ENCODE results near the gene TMEM225B.
A peak's percentile ranks its signal among the peaks of the same experiment; 100 is the strongest.

TMEM225B gene

DNA sequence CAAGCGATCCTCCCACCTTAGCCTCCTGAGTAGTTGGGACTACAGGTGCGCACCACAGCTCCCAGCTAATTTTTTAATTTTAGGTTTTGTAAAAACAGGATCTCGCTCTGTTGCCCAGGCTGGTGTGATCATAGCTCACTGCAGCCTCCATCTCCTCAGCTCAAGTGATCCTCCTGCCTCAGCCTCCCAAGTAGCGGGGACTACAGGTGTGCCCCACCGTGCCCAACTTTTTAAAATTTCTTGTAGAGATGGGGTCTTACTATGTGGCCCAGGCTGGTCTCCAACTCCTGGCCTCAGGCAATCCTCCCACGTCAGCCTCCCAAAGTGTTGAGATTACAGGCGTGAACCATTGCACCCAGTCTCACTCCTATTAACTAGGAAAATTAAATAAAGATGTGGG, 7.5 kb downstream of the TMEM225B start:
- Mint-ChIP-seq H3K4me1 (ENCODE audit: low read depth) (no peaks in the 10 kb centered on the region), H3K27me3 (no peaks in the 10 kb centered on the region), H3K9me3 (no peaks in the 10 kb centered on the region), H3K4me3 (no peak overlapping the region), H3K36me3 (ENCODE audit: low read depth) (no peaks in the 10 kb centered on the region), H3K27ac (no peak overlapping the region)
- DNase-seq: no peak

DNA sequence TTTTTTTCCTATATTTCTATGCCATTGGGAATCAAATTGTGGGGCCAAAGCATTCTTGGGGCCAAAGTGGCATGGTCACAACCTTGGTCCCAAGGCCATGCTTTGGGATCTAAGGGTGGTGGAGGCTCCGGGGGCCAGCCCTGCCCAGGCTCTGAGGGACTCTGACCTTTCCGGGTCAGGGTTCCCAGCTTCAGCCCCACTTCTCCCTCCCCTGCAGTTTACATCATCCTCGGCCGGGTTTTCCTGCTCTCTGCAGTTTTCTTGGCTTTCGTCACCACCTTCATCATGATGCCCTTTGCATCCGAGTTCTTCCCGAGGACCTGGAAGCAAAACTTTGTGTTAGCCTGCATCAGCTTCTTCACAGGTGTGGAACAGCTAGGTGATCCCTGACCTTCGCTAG, 8.5 kb downstream of the TMEM225B start:
- H3K4me3 Mint-ChIP-seq: no peak overlapping the region
- no peaks in the 10 kb centered on the region for H3K27me3 Mint-ChIP-seq
- no peaks in the 10 kb centered on the region for H3K9me3 Mint-ChIP-seq
- no peaks in the 10 kb centered on the region for H3K36me3 Mint-ChIP-seq (ENCODE audit: low read depth)
- no peak for DNase-seq
- no peaks in the 10 kb centered on the region for H3K4me1 Mint-ChIP-seq (ENCODE audit: low read depth)
- H3K27ac Mint-ChIP-seq: no peak overlapping the region

DNA sequence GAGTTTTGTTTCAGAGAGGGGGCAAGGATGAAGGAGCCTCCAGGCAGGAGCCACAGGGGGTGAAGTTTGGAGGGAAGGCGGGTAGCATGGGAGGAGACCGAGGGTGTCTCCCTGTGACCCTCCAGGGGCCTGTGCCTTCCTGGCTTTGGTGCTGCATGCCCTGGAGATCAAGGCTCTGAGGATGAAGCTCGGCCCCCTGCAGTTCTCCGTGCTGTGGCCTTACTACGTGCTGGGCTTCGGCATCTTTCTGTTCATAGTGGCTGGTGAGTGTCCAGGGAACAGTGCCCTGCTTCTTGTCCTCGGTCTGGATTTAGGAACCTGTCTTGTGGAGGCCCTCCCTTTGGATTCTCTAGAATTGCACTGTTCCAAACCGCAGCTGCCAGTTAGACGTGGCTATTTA, 9.5 kb downstream of the TMEM225B start:
- Mint-ChIP-seq H3K27ac (no peak overlapping the region), H3K27me3 (no peaks in the 10 kb centered on the region), H3K36me3 (ENCODE audit: low read depth) (no peaks in the 10 kb centered on the region), H3K4me1 (ENCODE audit: low read depth) (no peaks in the 10 kb centered on the region), H3K4me3 (no peak overlapping the region), H3K9me3 (no peaks in the 10 kb centered on the region)
- DNase-seq: no peak

DNA sequence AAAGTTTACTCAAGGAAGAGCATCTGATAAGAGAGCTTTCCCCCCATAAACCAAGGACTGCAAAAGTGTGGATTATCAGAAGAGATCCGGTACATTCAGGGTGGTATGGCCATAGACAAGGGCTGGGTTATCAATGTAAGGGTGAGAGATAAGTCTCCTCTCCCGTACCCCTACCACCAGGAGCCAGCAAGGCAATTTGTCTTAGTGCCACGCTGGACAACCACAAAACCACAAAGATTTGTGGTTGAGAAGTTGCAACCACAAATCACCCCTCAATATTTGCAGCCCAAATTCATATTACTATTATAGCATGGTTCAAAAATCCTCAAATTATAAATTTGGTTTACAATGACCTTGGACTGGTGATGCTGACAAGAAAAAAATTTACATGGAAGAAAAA, 16.4 kb downstream of the TMEM225B start:
- H3K4me3 Mint-ChIP-seq: no peak overlapping the region

DNA sequence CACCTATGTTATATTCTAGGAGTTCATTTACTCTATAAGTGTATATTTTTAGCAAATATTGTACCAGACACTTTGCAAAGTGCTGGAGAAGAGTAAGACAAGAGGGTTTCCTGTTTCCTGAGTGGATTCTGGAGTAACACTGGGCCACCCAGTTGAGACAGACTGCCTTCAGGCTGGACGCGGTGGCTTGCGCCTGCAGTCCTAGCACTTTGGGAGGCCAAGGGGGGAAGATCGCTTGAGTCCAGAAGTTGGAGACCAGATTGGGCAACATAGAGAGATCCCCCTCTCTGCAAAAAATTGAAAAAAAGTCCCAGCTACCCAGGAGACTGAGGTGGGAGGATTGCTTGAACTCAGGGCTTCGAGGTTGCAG, 17.9 kb downstream of the TMEM225B start:
- peaks cover 52% of the 10 kb centered on the region for H3K4me1 Mint-ChIP-seq (ENCODE audit: low read depth)
- peak overlapping the region; percentile 93 for H3K4me3 Mint-ChIP-seq
- H3K9me3 Mint-ChIP-seq: no peaks in the 10 kb centered on the region
- no peaks in the 10 kb centered on the region for H3K27me3 Mint-ChIP-seq
- DNase-seq: no peak
- H3K36me3 Mint-ChIP-seq (ENCODE audit: low read depth): peaks cover 47% of the 10 kb centered on the region
- peak overlapping the region; percentile 96 for H3K27ac Mint-ChIP-seq

More for the DNA sequence above, 16.4 kb downstream of the TMEM225B start:
- Mint-ChIP-seq H3K27me3 (no peaks in the 10 kb centered on the region), H3K27ac (no peak overlapping the region), H3K36me3 (ENCODE audit: low read depth) (peaks cover 32% of the 10 kb centered on the region), H3K9me3 (no peaks in the 10 kb centered on the region), H3K4me1 (ENCODE audit: low read depth) (peaks cover 38% of the 10 kb centered on the region)
- DNase-seq: no peak

DNA sequence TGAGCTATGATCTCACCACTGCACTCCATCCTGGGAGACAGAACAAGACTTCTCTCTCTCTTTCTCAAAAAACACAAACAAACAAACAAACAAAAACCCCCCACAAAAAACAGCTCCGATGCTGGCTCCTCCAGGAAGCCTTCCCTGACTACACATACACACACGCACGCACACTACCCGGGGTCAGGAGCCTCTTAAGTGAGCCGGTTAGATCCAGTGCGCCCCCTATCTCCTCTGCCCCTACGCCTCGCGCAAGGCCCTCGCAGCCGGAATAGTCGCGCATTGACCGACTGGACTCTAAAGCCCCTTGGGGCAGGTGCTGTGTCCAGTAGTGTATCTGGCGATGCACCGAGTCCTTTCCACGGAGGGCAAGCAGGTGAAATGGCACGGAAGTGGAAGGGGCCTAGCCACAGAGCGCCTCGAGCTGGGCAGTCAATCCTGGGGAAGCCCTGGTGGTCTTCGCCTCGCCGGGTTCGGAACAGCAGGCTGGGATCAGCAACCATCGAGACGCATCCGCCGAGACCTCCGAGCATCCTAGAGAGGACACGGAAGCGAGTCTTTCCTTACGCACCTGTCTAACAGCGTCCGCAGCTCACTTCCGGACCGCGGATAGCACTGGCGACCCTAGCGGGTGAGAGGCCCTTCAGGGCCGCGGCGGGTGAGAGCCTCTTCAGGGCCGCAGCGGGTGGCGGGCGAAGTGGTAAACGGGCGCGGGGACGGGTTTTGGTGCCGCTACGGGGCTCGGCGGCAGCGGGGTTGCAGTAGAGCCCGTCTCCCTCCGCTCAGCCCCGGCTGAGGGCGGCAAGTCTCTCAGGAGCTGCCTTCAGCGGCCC, 18.5 kb downstream of the TMEM225B start, which contains the start of gene ZSCAN25:
Gene ZSCAN25, plus strand, starts transcription at position 588 of the 833 bp plus-strand sequence. CDS start 2,661 bp downstream, outside the sequence.
- Mint-ChIP-seq H3K27ac (peak within 1 kb of the TSS; percentile 96), H3K4me3 (peak within 1 kb of the TSS; percentile 93), H3K9me3 (no peaks in the 10 kb centered on the region), H3K4me1 (ENCODE audit: low read depth) (peaks cover 58% of the 10 kb centered on the region), H3K27me3 (no peaks in the 10 kb centered on the region), H3K36me3 (ENCODE audit: low read depth) (peaks cover 53% of the 10 kb centered on the region)
- peak; percentile 90 for DNase-seq

DNA sequence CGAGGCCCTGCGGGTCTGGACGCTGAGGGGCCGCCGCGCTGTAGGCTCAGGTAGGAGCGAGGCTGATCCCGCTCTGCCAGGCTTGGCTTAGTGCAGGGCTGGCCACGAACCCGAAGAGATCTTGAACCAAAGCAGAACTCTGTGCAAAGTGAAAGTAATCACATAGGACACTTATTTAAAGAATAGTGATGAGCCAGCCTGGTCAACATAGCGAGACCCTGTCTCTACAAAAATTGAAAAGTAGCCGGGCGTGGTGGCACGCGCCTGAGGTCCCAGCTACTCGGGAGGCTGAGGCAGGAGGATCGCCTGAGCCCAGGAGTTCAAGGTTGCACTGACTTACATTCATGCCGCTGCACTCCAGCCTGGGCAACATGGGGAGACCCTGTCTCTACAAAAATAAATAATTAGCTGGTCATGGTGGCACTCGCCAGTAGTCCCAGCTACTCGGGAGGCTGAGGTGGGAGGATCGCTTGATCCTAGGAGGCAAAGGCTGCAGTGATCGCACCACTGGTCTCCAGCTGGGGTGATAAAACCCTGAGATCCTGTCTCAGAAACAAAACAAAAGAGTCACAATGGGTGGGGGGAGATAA, 19.2 kb downstream of the TMEM225B start:
- H3K4me3 Mint-ChIP-seq: peak overlapping the region; percentile 93
- peaks cover 60% of the 10 kb centered on the region for H3K36me3 Mint-ChIP-seq (ENCODE audit: low read depth)
- H3K27me3 Mint-ChIP-seq: no peaks in the 10 kb centered on the region
- peak overlapping the region; percentile 96 for H3K27ac Mint-ChIP-seq
- H3K9me3 Mint-ChIP-seq: no peaks in the 10 kb centered on the region
- no peak for DNase-seq
- H3K4me1 Mint-ChIP-seq (ENCODE audit: low read depth): peaks cover 64% of the 10 kb centered on the region

DNA sequence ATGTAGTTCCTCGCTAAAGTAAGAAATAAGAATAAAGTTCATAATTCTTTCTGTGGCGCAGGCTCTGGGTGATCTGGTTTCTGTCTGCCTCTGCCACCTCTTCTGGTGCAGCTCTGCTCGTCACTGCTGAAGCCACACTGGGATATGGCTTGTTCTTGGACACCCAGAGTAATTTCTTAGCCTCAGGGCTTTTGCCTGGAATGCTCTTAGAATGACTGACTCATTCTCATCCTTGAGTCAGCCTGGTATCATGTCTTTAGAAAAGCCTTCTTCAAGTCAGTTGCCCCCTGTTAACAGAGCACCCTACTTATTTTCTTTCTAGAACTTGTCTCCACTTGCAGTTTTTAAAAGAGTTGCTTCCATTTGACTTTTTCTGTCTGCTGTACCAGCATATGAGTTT, 20.7 kb downstream of the TMEM225B start:
- H3K4me1 Mint-ChIP-seq (ENCODE audit: low read depth): peaks cover 78% of the 10 kb centered on the region
- DNase-seq: no peak
- peak overlapping the region; percentile 96 for H3K27ac Mint-ChIP-seq

DNA sequence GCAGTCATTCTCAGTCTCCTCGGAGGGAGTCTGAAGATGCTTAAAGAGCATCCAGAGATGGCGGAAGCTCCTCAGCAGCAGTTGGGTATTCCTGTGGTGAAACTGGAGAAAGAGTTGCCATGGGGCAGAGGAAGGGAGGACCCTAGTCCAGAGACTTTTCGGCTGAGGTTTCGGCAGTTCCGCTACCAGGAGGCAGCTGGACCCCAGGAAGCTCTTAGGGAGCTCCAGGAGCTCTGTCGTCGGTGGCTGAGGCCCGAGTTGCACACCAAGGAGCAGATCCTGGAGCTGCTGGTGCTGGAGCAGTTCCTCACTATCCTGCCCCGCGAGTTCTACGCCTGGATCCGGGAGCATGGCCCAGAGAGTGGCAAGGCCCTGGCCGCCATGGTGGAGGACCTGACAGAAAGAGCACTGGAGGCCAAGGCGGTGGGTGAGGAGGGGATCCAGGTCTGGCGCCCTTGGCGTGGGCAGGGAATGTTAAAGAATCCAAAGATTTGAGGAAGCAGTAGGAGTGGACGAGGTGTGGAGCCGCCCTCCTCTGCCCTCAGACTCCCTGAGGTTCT, 21.6 kb downstream of the TMEM225B start:
- DNase-seq: no peak
- Mint-ChIP-seq H3K27ac (peak overlapping the region; percentile 96), H3K4me3 (no peak overlapping the region), H3K27me3 (no peaks in the 10 kb centered on the region), H3K4me1 (ENCODE audit: low read depth) (peaks cover 86% of the 10 kb centered on the region), H3K36me3 (ENCODE audit: low read depth) (peaks cover 84% of the 10 kb centered on the region), H3K9me3 (no peaks in the 10 kb centered on the region)

More for the DNA sequence above, 20.7 kb downstream of the TMEM225B start:
- peak overlapping the region; percentile 93 for H3K4me3 Mint-ChIP-seq
- peaks cover 75% of the 10 kb centered on the region for H3K36me3 Mint-ChIP-seq (ENCODE audit: low read depth)
- no peaks in the 10 kb centered on the region for H3K27me3 Mint-ChIP-seq
- H3K9me3 Mint-ChIP-seq: no peaks in the 10 kb centered on the region

DNA sequence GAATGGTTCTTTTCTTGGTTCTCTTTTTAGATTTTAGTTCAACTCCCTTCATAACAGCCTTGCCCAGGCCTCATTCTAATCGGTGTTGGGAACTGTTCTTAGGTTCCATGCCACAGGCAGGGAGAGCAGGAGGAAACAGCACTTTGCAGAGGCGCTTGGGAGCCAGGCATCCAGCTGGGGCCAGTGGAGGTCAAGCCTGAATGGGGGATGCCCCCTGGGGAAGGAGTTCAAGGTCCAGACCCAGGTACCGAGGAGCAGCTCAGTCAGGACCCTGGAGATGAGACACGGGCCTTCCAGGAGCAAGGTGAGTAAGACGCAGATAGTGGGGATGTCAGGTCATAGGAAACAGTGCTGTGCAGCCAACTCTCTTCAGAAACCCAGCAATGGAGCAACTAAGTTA, 23.2 kb downstream of the TMEM225B start:
- Mint-ChIP-seq H3K9me3 (no peaks in the 10 kb centered on the region), H3K4me3 (no peak overlapping the region), H3K27ac (peak overlapping the region; percentile 95), H3K27me3 (no peaks in the 10 kb centered on the region), H3K4me1 (ENCODE audit: low read depth) (peaks cover 91% of the 10 kb centered on the region), H3K36me3 (ENCODE audit: low read depth) (peaks cover 99% of the 10 kb centered on the region)
- DNase-seq: no peak

DNA sequence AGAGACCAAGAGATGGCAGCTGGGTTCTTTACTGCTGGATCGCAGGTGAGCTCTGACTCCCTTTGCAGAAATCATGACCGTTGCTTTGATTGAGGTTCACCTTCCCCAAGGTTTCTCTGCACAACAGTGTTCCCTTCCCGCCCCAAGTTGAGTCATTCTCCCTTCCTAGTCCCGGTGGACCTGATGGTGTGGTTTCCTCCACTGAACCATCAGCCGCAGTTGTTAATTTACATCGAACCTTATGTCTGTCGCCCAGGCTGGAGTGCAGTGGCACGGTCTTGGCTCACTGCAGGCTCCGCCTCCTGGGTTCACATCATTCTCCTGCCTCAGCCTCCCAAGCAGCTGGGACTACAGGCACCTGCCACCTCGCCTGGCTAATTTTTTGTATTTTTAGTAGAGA, 24.5 kb downstream of the TMEM225B start:
- Mint-ChIP-seq H3K4me3 (peak overlapping the region; percentile 82), H3K27ac (peak overlapping the region; percentile 95), H3K4me1 (ENCODE audit: low read depth) (peaks cover 95% of the 10 kb centered on the region), H3K36me3 (ENCODE audit: low read depth) (peaks cover 97% of the 10 kb centered on the region), H3K9me3 (no peaks in the 10 kb centered on the region), H3K27me3 (no peaks in the 10 kb centered on the region)
- DNase-seq: no peak

DNA sequence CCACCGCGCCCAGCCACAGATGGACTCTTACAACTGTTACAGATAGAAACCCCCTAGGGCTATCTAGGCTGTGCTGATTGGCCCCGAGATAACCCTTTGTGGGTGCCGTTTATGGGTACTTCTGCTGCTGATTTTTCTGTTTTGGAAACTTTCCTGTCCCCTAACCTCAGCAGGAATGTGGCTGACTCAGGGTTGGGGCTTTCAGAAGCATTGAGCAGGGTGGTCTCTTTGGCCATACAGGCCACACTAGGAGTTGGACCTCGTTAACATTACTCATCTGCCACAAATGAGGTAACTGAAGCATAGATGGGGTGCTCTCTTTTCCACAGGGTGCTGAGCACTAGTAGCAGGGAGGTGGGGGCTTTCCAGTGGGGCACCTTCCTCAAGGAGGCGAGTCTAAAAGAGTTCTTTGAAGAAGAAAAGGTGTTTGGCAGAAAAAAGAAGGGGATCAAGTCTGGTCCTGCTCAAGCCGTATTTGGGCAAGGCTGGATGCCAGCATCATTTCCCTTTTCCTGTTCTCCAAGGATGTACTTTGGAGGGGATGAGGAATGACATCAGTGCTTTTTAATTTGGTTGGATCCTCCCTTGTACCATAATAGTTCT, 25.1 kb downstream of the TMEM225B start:
- H3K4me3 Mint-ChIP-seq: peak overlapping the region; percentile 82
- no peaks in the 10 kb centered on the region for H3K27me3 Mint-ChIP-seq
- peaks cover 89% of the 10 kb centered on the region for H3K4me1 Mint-ChIP-seq (ENCODE audit: low read depth)
- H3K36me3 Mint-ChIP-seq (ENCODE audit: low read depth): peaks cover 97% of the 10 kb centered on the region
- no peak for DNase-seq
- H3K27ac Mint-ChIP-seq: peak overlapping the region; percentile 95
- no peaks in the 10 kb centered on the region for H3K9me3 Mint-ChIP-seq

DNA sequence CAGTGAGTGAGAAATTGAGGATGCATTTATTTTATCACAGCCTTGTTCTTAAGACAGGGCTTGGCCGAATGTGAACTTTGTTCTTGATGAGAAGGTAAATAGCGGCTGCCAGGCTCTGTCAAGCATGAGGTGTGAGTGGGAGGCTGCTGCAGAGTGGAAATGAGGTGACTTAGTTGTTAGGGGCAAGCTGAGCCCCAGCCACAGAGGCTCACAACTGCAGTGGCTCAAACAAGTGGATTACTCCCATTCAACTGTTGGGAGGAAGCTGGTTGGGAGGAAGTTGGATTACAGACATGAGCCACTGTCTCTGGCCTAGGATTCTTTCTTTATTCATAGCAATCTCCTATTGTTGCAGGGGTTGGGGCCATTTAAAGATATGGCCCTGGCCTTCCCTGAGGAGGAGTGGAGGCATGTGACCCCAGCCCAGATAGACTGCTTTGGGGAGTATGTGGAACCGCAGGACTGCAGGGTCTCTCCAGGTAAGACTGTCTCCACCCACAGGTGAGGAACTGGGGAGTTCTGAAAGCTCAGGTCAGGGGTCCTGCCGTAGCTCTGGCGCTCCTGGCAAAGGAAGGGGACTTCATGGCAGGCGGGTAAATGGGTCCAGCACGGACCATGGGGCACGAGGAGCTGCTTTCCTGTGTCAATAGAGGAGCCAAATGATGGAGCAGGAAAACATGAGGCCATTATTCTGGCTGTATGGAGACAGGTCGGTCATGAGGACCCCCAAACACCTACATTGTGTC, 25.8 kb downstream of the TMEM225B start:
- H3K36me3 Mint-ChIP-seq (ENCODE audit: low read depth): peaks cover 97% of the 10 kb centered on the region
- H3K4me3 Mint-ChIP-seq: peak overlapping the region; percentile 82
- DNase-seq: peak; percentile 56
- H3K27me3 Mint-ChIP-seq: no peaks in the 10 kb centered on the region
- H3K9me3 Mint-ChIP-seq: no peaks in the 10 kb centered on the region
- peaks cover 89% of the 10 kb centered on the region for H3K4me1 Mint-ChIP-seq (ENCODE audit: low read depth)
- peak overlapping the region; percentile 95 for H3K27ac Mint-ChIP-seq

DNA sequence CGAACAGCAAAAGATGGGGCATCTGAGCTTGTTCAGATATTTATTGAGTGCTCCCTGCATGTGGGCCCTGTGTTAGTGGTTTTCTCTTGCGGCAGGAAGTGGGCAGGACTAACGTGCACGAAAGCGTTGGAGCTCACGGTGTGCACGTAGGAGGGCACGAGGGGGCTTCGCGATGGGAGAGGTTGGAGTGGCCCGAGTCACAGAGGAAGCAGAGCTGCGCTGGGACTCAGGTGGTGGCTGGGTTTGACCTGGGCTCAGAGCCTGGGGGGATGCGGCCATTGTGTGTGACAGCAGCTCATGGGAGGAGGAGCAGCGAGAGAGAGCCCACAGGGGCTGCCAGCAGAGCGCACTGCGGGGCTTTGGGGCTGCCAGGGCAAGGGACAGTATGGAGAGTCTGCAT, 26.4 kb downstream of the TMEM225B start:
- Mint-ChIP-seq H3K27ac (peak overlapping the region; percentile 95), H3K4me3 (peak overlapping the region; percentile 82), H3K9me3 (no peaks in the 10 kb centered on the region), H3K27me3 (no peaks in the 10 kb centered on the region), H3K36me3 (ENCODE audit: low read depth) (peaks cover 97% of the 10 kb centered on the region), H3K4me1 (ENCODE audit: low read depth) (peaks cover 85% of the 10 kb centered on the region)
- peak; percentile 76 for DNase-seq

Measured in activated T-cell treated with anti-CD3 and anti-CD28 coated beads, Interleukin-2, amount 50 U/mL, for 24 hours (primary cell).